Upper lobe of left lung (tissue), 4 donors: ENCODE results near the gene ATL1.

Experiments
- CTCF ChIP-seq, 6 experiments: fragments of 450-650 bp in 4 of 6; fragments of 200-600 bp in 2 of 6; sonication (generic) in 2 of 6; IDR thresholded peaks; one replicate each; pipeline ENCODE4 v1.5.1; 2016 to 2019; ENCODE audit warnings: antibody characterized with exemption in 6 of 6
- POLR2A ChIP-seq, 4 donors: fragments of 450-650 bp; IDR thresholded peaks; one replicate each; pipeline ENCODE4 v1.5.1; 2016 to 2017; ENCODE audit warnings: antibody characterized with exemption in 4 of 4, mild to moderate bottlenecking in 2 of 4

GRCh38 chr14:50559990-50560930 is at the start of gene ATL1:
- TF ChIP-seq CTCF (IDR thresholded peaks at IDR 0.05) = no peak
- peak in 2 of 4 donors; percentile 42 to 44 for TF ChIP-seq POLR2A (IDR thresholded peaks at IDR 0.05)
